Natural killer cell (primary cell): ENCODE measurements around the gene ELP4. TPM values are rescaled to one million over a fixed set of nuclear protein-coding genes. Genes with fewer than 3 reads are reported as not detected.

Experiments used
- ATAC-seq, 3 donors: fragments of 150-1000 bp in 2 of 3; fragments of 200-7000 bp in 1 of 3; cut with Tn5 transposase; 1 replicate in 1 of 3; 2 replicates in 2 of 3; pipeline ENCODE4 v1.10.0; 2021; ENCODE audit warnings: mild to moderate bottlenecking in 2 of 3, moderate library complexity in 2 of 3
- DNase-seq, 2 donors: peaks; one replicate each; pipeline versions ENCODE4 v3.0.0 to v3.0.0-alpha.2; 2013 to 2021; ENCODE audit warnings: mixed read lengths in 1 of 2
- H3K27ac ChIP-seq: one replicate; pipeline ENCODE4 v1.5.1; 2013; ENCODE audit warnings: mild to moderate bottlenecking, low read length
- H3K27me3 ChIP-seq: one replicate; pipeline ENCODE4 v1.6.1; 2013; ENCODE audit warnings: low read length; ENCODE audit not compliant: control insufficient read depth, insufficient read depth
- H3K36me3 ChIP-seq: one replicate; pipeline ENCODE4 v1.6.1; 2013; ENCODE audit warnings: low read length; ENCODE audit not compliant: control insufficient read depth, insufficient read depth
- H3K4me1 ChIP-seq: one replicate; pipeline ENCODE4 v1.6.1; 2013; ENCODE audit warnings: low read length; ENCODE audit not compliant: control insufficient read depth, insufficient read depth
- H3K4me3 ChIP-seq: one replicate; pipeline ENCODE4 v1.5.1; 2013; ENCODE audit warnings: low read length
- H3K9me3 ChIP-seq: one replicate; pipeline ENCODE4 v1.6.1; 2013; ENCODE audit warnings: low read length; ENCODE audit not compliant: control insufficient read depth, insufficient read depth
- H3K27ac Mint-ChIP-seq, 2 donors: one replicate each; pipeline ENCODE4 v1.8.0; 2022; ENCODE audit warnings: mild to moderate bottlenecking in 2 of 2, mixed read lengths in 2 of 2, moderate library complexity in 1 of 2
- H3K27me3 Mint-ChIP-seq, 2 donors: one replicate each; pipeline ENCODE4 v1.8.0; 2022; ENCODE audit warnings: low read depth in 2 of 2, mixed read lengths in 2 of 2
- H3K36me3 Mint-ChIP-seq: one replicate; pipeline ENCODE4 v1.8.0; 2022; ENCODE audit warnings: mixed read lengths
- H3K4me1 Mint-ChIP-seq, 2 donors: one replicate each; pipeline ENCODE4 v1.8.0; 2022; ENCODE audit warnings: mixed read lengths in 2 of 2
- H3K4me3 Mint-ChIP-seq: one replicate; pipeline ENCODE4 v1.8.0; 2022; ENCODE audit warnings: mild to moderate bottlenecking, moderate library complexity, mixed read lengths
- H3K9me3 Mint-ChIP-seq, 2 donors: one replicate each; pipeline ENCODE4 v1.8.0; 2022; ENCODE audit warnings: mixed read lengths in 2 of 2
- WGBS: methylation state at CpG from one replicate; pipeline ENCODE4 v1.1.7; 2013; ENCODE audit warnings: missing lambda C conversion rate; ENCODE audit not compliant: insufficient coverage; 5-methylcytosine and 5-hydroxymethylcytosine counted together
- intact Hi-C: fragments of 100-400 bp; cut with micrococcal nuclease; formaldehyde crosslinking; loops from one replicate; pipeline ENCODE4 v1.14.2; 2022
- total RNA-seq, 4 donors: library from RNA; stranded (reverse); fragments of 120-200 nt in 1 of 4; gene quantifications; one replicate each; pipeline versions ENCODE4 v1.2.3 to v1.2.4, GENCODE V29; 2013 to 2022
- TF ChIP-seq, protein P1 (sequence below): fragments of 200-600 bp; IDR thresholded peaks from one replicate; pipeline ENCODE4 v1.8.0; 2022; ENCODE audit warnings: antibody characterized with exemption

The ELP4 gene
- total RNA-seq, 3 donors from 2014 or later (not counting 1 experiment from before 2014, with no cell fraction given): 22.8 to 29.6 (median 23.4) TPM

- peaks cover 83 to 87% of the 10 kb centered on the region in 2 donors for H3K27me3 Mint-ChIP-seq
- H3K4me3 Mint-ChIP-seq: peak overlapping the region; percentile 80
- H3K27me3 ChIP-seq: peaks cover 86% of the 10 kb centered on the region
- 5% methylated on average over 41 of the region's 41 CpGs for WGBS
- DNase-seq (peak in 1 of 2 donors; percentile 16), ATAC-seq (no peak)
- H3K27ac ChIP-seq: no peak overlapping the region
- peaks cover 25% of the 10 kb centered on the region for H3K4me1 ChIP-seq
- no peak overlapping the region for H3K4me3 ChIP-seq
- H3K9me3 Mint-ChIP-seq: peaks cover 3 to 5% of the 10 kb centered on the region in 2 donors
- H3K36me3 Mint-ChIP-seq: peaks cover 64% of the 10 kb centered on the region
- TF ChIP-seq, protein P1, sequence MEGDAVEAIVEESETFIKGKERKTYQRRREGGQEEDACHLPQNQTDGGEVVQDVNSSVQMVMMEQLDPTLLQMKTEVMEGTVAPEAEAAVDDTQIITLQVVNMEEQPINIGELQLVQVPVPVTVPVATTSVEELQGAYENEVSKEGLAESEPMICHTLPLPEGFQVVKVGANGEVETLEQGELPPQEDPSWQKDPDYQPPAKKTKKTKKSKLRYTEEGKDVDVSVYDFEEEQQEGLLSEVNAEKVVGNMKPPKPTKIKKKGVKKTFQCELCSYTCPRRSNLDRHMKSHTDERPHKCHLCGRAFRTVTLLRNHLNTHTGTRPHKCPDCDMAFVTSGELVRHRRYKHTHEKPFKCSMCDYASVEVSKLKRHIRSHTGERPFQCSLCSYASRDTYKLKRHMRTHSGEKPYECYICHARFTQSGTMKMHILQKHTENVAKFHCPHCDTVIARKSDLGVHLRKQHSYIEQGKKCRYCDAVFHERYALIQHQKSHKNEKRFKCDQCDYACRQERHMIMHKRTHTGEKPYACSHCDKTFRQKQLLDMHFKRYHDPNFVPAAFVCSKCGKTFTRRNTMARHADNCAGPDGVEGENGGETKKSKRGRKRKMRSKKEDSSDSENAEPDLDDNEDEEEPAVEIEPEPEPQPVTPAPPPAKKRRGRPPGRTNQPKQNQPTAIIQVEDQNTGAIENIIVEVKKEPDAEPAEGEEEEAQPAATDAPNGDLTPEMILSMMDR: no peak
- peak overlapping the region in 1 of 2 donors; percentile 16 for H3K27ac Mint-ChIP-seq
- intact Hi-C loops: no loop called here
- peaks cover 35 to 48% of the 10 kb centered on the region in 2 donors for H3K4me1 Mint-ChIP-seq
- H3K9me3 ChIP-seq: peaks cover 23% of the 10 kb centered on the region
- no peaks in the 10 kb centered on the region for H3K36me3 ChIP-seq
Measured at GRCh38 chr11:31804312-31805036, 294.9 kb downstream of the ELP4 start.

- no peak overlapping the region for H3K27ac Mint-ChIP-seq
- intact Hi-C loops: no loop called here
- peaks cover 23% of the 10 kb centered on the region for H3K9me3 ChIP-seq
- H3K36me3 ChIP-seq: no peaks in the 10 kb centered on the region
- ATAC-seq (no peak), DNase-seq (peak in 1 of 2 donors; percentile 4)
- H3K4me1 Mint-ChIP-seq: peaks cover 39 to 48% of the 10 kb centered on the region in 2 donors
- no peak overlapping the region for H3K27ac ChIP-seq
- WGBS: 8% methylated on average over 51 of the region's 51 CpGs
- peaks cover 79 to 86% of the 10 kb centered on the region in 2 donors for H3K27me3 Mint-ChIP-seq
- peaks cover 61% of the 10 kb centered on the region for H3K36me3 Mint-ChIP-seq
- TF ChIP-seq, protein P1: no peak
- H3K4me3 ChIP-seq: no peak overlapping the region
- H3K27me3 ChIP-seq: peaks cover 88% of the 10 kb centered on the region
- peak overlapping the region; percentile 80 for H3K4me3 Mint-ChIP-seq
- peaks cover 3 to 4% of the 10 kb centered on the region in 2 donors for H3K9me3 Mint-ChIP-seq
- H3K4me1 ChIP-seq: peaks cover 30% of the 10 kb centered on the region
Measured at GRCh38 chr11:31805037-31805628, 295.6 kb downstream of the ELP4 start.

- Mint-ChIP-seq H3K27ac (no peak overlapping the region), H3K4me3 (no peak overlapping the region), H3K36me3 (peaks cover 56% of the 10 kb centered on the region), H3K27me3 (peaks cover 75 to 83% of the 10 kb centered on the region in 2 donors), H3K4me1 (peaks cover 42 to 46% of the 10 kb centered on the region in 2 donors), H3K9me3 (peaks cover 2 to 3% of the 10 kb centered on the region in 2 donors)
- 3% methylated on average over 15 of the region's 20 CpGs for WGBS
- ATAC-seq (no peak), DNase-seq (no peak)
- TF ChIP-seq, protein P1: no peak
- Histone ChIP-seq H3K4me1 (peaks cover 36% of the 10 kb centered on the region), H3K27ac (no peak overlapping the region), H3K9me3 (peaks cover 17% of the 10 kb centered on the region), H3K36me3 (no peaks in the 10 kb centered on the region), H3K27me3 (peaks cover 84% of the 10 kb centered on the region), H3K4me3 (no peak overlapping the region)
- intact Hi-C loops: no loop called here
Measured at GRCh38 chr11:31805629-31806185, 296.1 kb downstream of the ELP4 start.
